Upper lobe of left lung (tissue), 6 donors: ENCODE data around the gene PDYN. TPM values are rescaled to one million over a fixed set of nuclear protein-coding genes. Genes with fewer than 3 reads are reported as not detected.

Experiments used
- ATAC-seq, 2 donors: fragments of 200-7000 bp; cut with Tn5 transposase; one replicate each; pipeline ENCODE4 v1.9.1; 2022; ENCODE audit warnings: mild to moderate bottlenecking in 2 of 2, moderate library complexity in 2 of 2; ENCODE audit not compliant: low FRiP score in 2 of 2
- DNase-seq, 2 donors: peaks; one replicate each; pipeline ENCODE4 v3.0.0-alpha.2; 2019 to 2020
- H3K27ac ChIP-seq, 4 donors: fragments of 200-600 bp; sonication (generic); one replicate each; pipeline ENCODE4 v1.5.1; 2016 to 2019
- H3K27me3 ChIP-seq, 4 donors: fragments of 200-600 bp; sonication (generic); one replicate each; pipeline ENCODE4 v1.5.1; 2017 to 2019
- H3K36me3 ChIP-seq, 4 donors: fragments of 200-600 bp; sonication (generic); one replicate each; pipeline ENCODE4 v1.5.1; 2016 to 2019
- H3K4me1 ChIP-seq, 4 donors: fragments of 200-600 bp; sonication (generic); one replicate each; pipeline ENCODE4 v1.5.1; 2018 to 2019
- H3K4me3 ChIP-seq, 4 donors: fragments of 200-600 bp; sonication (generic); one replicate each; pipeline ENCODE4 v1.5.1; 2017 to 2019; ENCODE audit warnings: mild to moderate bottlenecking in 2 of 4, moderate library complexity in 1 of 4
- H3K9me3 ChIP-seq, 4 donors: fragments of 200-600 bp; sonication (generic); one replicate each; pipeline ENCODE4 v1.5.1; 2018 to 2019
- EP300 ChIP-seq, 4 donors: sonication (generic); formaldehyde crosslinking; IDR thresholded peaks; one replicate each; pipeline ENCODE4 v1.5.1; 2017; ENCODE audit warnings: antibody characterized with exemption in 4 of 4, control low read depth in 2 of 4
- POLR2A ChIP-seq, 4 donors: fragments of 450-650 bp; IDR thresholded peaks; one replicate each; pipeline ENCODE4 v1.5.1; 2016 to 2017; ENCODE audit warnings: antibody characterized with exemption in 4 of 4, mild to moderate bottlenecking in 2 of 4
- POLR2AphosphoS5 ChIP-seq, 2 donors: sonication (generic); formaldehyde crosslinking; IDR thresholded peaks; one replicate each; pipeline ENCODE4 v1.5.1; 2017; ENCODE audit warnings: antibody characterized with exemption in 2 of 2
- WGBS, 2 donors: methylation state at CpG; one replicate each; pipeline ENCODE4 v1.1.5; 2017 to 2018; 5-methylcytosine and 5-hydroxymethylcytosine counted together
- total RNA-seq, 6 donors: library from RNA; depleted of rRNA in 4 of 6; stranded (reverse); fragments of >200 nt in 4 of 6; gene quantifications; one replicate each; pipeline versions ENCODE4 v1.1.0 to v1.2.1, GENCODE V29; 2016 to 2021
- TF ChIP-seq, protein P1 (sequence below), 6 experiments: fragments of 450-650 bp in 4 of 6; fragments of 200-600 bp in 2 of 6; sonication (generic) in 2 of 6; IDR thresholded peaks; one replicate each; pipeline ENCODE4 v1.5.1; 2016 to 2019; ENCODE audit warnings: antibody characterized with exemption in 6 of 6
- donor health status: DM: no; HTN: no; CAD: no; lungs with moderate emphysema.
- donor health status: DM: no; HTN: yes; CAD: no; lungs with severe emphysema.

The PDYN gene
- total RNA-seq, 6 donors from 2014 or later, result not detected

- TF ChIP-seq POLR2AphosphoS5 (IDR thresholded peaks at IDR 0.05), result peak in 1 of 2 donors; percentile 7
- no peak for TF ChIP-seq EP300 (IDR thresholded peaks at IDR 0.05)
- TF ChIP-seq POLR2A (IDR thresholded peaks at IDR 0.05), result no peak
- peaks cover 0 to 21% (median 4%) of the 10 kb centered on the region in 4 donors for H3K36me3 ChIP-seq
Observed at GRCh38 chr20:1934156-1934555, 59.7 kb downstream of the PDYN start.

DNA sequence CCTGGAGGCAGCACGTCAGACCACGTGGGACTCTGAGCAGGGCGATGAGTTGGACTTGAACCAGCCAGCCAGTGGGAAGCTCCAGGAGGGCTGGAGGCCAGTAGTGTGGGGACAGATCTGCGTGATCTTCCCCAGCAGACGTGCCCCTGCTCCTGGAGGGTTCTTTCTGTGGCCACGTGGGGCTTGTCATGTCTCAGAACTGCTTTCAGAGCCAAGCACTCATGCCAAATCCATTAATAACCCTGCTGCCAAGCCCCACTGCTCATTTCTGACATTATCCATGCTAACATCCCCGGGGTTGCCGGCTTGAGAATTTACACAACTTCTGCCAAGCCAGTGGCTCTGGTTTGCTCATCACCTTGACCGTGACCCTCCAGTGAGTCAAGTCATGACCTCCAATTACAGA is 60.4 kb downstream of the PDYN start:
- DNase-seq (no peak), ATAC-seq (peak; percentile 45 to 50)
- TF ChIP-seq, protein P1, sequence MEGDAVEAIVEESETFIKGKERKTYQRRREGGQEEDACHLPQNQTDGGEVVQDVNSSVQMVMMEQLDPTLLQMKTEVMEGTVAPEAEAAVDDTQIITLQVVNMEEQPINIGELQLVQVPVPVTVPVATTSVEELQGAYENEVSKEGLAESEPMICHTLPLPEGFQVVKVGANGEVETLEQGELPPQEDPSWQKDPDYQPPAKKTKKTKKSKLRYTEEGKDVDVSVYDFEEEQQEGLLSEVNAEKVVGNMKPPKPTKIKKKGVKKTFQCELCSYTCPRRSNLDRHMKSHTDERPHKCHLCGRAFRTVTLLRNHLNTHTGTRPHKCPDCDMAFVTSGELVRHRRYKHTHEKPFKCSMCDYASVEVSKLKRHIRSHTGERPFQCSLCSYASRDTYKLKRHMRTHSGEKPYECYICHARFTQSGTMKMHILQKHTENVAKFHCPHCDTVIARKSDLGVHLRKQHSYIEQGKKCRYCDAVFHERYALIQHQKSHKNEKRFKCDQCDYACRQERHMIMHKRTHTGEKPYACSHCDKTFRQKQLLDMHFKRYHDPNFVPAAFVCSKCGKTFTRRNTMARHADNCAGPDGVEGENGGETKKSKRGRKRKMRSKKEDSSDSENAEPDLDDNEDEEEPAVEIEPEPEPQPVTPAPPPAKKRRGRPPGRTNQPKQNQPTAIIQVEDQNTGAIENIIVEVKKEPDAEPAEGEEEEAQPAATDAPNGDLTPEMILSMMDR (IDR thresholded peaks at IDR 0.05), result no peak
- TF ChIP-seq EP300 (IDR thresholded peaks at IDR 0.05) (no peak), POLR2AphosphoS5 (IDR thresholded peaks at IDR 0.05) (peak in 1 of 2 donors; percentile 26), POLR2A (IDR thresholded peaks at IDR 0.05) (no peak)
- 44 to 71% methylated on average over 4 to 9 of the region's 9 CpGs for WGBS, 2 donors
- H3K36me3 ChIP-seq, result peaks cover 0 to 18% (median 4%) of the 10 kb centered on the region in 4 donors
- peak overlapping the region in 2 of 4 donors; percentile 35 to 58 for H3K27ac ChIP-seq
- H3K4me3 ChIP-seq, result no peak overlapping the region
- H3K27me3 ChIP-seq, result no peaks in the 10 kb centered on the region
- H3K9me3 ChIP-seq, result no peaks in the 10 kb centered on the region
- H3K4me1 ChIP-seq, result peaks cover 0 to 13% (median 8%) of the 10 kb centered on the region in 4 donors

More at GRCh38 chr20:1934156-1934555, 59.7 kb downstream of the PDYN start:
- H3K27ac ChIP-seq, result peak overlapping the region in 2 of 4 donors; percentile 5 to 32
- DNase-seq, result no peak
- no peak overlapping the region for H3K4me3 ChIP-seq
- ATAC-seq, result peak in 1 of 2 donors; percentile 80
- no peaks in the 10 kb centered on the region for H3K9me3 ChIP-seq
- no peaks in the 10 kb centered on the region for H3K27me3 ChIP-seq
- WGBS, 2 donors, result 46 to 78% methylated on average over 1 of the region's 1 CpG
- H3K4me1 ChIP-seq, result peaks cover 0 to 13% (median 6%) of the 10 kb centered on the region in 4 donors

GRCh38 chr20:1932971-1933370 is 60.9 kb downstream of the PDYN start:
- no peak for ATAC-seq
- Histone ChIP-seq H3K4me1 (peaks cover 0 to 13% (median 8%) of the 10 kb centered on the region in 4 donors), H3K27me3 (no peaks in the 10 kb centered on the region), H3K27ac (peak overlapping the region in 2 of 4 donors; percentile 35 to 58), H3K9me3 (no peaks in the 10 kb centered on the region), H3K36me3 (peaks cover 0 to 13% (median 4%) of the 10 kb centered on the region in 4 donors), H3K4me3 (no peak overlapping the region)
- 71 to 89% methylated on average over 2 of the region's 2 CpGs for WGBS, 2 donors
- TF ChIP-seq POLR2A (IDR thresholded peaks at IDR 0.05), result no peak
- TF ChIP-seq, protein P1 (IDR thresholded peaks at IDR 0.05), result no peak
- TF ChIP-seq POLR2AphosphoS5 (IDR thresholded peaks at IDR 0.05), result no peak
- DNase-seq, result no peak

GRCh38 chr20:1931830-1932229 is 62.0 kb downstream of the PDYN start:
- no peaks in the 10 kb centered on the region for H3K27me3 ChIP-seq
- H3K9me3 ChIP-seq, result no peaks in the 10 kb centered on the region
- WGBS, 2 donors, result 81 to 88% methylated on average over 5 of the region's 5 CpGs
- H3K4me1 ChIP-seq, result peaks cover 0 to 20% (median 9%) of the 10 kb centered on the region in 4 donors
- H3K36me3 ChIP-seq, result peaks cover 0 to 12% (median 1%) of the 10 kb centered on the region in 4 donors
- no peak overlapping the region for H3K4me3 ChIP-seq
- no peak for DNase-seq
- TF ChIP-seq POLR2A (IDR thresholded peaks at IDR 0.05) (no peak), EP300 (IDR thresholded peaks at IDR 0.05) (no peak), POLR2AphosphoS5 (IDR thresholded peaks at IDR 0.05) (no peak)
- TF ChIP-seq, protein P1 (IDR thresholded peaks at IDR 0.05), result no peak
- no peak for ATAC-seq
- H3K27ac ChIP-seq, result no peak overlapping the region

DNA sequence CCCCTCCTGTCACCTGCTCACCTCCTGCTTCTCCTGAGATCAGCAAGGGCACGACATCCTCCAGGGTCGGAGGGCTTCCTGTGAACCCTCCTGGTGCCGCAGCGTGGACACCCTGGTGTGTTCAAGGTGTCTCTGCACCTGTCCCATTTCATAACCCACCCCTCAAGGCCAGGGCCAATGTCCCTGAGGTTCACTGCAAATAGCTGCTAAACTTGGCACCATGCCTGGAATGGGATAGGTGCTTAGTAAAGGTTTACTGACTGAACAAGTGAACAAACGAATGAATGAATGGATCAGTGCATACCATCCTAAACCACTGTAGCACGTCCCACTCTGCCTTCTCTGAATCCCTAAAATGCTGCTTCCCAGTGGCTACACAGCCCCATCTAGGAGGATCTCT is 63.7 kb downstream of the PDYN start:
- Histone ChIP-seq H3K27ac (peak overlapping the region in 1 of 4 donors; percentile 9), H3K4me3 (no peak overlapping the region), H3K4me1 (peaks cover 0 to 15% (median 9%) of the 10 kb centered on the region in 4 donors), H3K9me3 (no peaks in the 10 kb centered on the region), H3K27me3 (no peaks in the 10 kb centered on the region), H3K36me3 (peaks cover 0 to 11% (median 1%) of the 10 kb centered on the region in 4 donors)
- no peak for DNase-seq
- no peak for TF ChIP-seq POLR2AphosphoS5 (IDR thresholded peaks at IDR 0.05)
- no peak for TF ChIP-seq EP300 (IDR thresholded peaks at IDR 0.05)
- TF ChIP-seq, protein P1 (IDR thresholded peaks at IDR 0.05), result no peak
- TF ChIP-seq POLR2A (IDR thresholded peaks at IDR 0.05), result no peak
- whole genome bisulfite sequencing, 2 donors, result 73 to 79% methylated on average over 4 of the region's 6 CpGs
- no peak for ATAC-seq
